ENCODE results near the gene SLC39A9. TPM values are rescaled to one million over a fixed set of nuclear protein-coding genes. Genes with fewer than 3 reads are reported as not detected.

SLC39A9 gene
- total and polyA plus RNA-seq, 2 donors (not counting 1 experiment from before 2014, with no cell fraction given) = 18.4 to 59.1 TPM

DNA sequence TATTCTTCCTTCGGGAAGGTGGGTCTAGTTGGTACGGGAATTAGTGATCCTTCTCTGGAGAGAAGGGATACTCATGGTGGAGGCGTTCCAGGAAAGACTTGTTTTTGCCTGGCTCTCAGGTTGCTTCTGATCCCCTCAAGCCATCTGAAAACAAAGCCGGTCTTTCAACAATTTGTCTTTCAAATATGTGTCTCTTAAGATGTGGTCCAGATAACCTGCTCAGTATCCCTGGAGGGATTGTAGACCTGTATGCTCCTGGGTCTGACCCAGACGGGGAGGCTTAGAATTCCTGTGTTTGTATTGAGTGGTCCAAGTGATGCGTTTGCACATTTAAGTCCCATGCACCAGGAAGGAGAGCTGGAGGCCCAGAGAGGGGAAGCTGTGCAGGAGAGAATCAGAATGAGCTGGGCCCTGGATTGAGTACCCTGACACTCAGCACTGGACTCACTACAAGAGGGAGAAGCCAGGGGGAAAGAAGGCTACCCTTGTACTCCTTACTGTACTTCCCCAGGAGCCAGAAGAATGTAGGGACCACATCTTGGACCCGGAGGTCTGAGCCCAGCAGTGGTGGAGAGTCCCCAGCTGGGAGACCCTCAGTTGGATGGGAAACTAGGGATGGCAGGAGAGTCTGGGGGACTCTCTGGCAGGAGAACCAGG, 40.8 kb upstream of the SLC39A9 start:
- H3K27me3 Mint-ChIP-seq = no peaks in the 10 kb centered on the region
- no peaks in the 10 kb centered on the region for H3K9me3 Mint-ChIP-seq (ENCODE audit: insufficient read depth)
- Histone ChIP-seq H3K4me1 (ENCODE audit: control insufficient read depth in 2 of 2, insufficient read depth in 2 of 2, low read length in 2 of 2) (peaks cover 27 to 40% of the 10 kb centered on the region in 2 donors), H3K36me3 (replicated peaks in 1 of 2; ENCODE audit: control extremely low read depth in 1 of 2, control insufficient read depth in 1 of 2, extremely low read depth in 1 of 2, insufficient read depth in 2 of 2, low read length in 1 of 2) (no peaks in the 10 kb centered on the region), H3K27ac (ENCODE audit: low read length in 2 of 2) (no peak overlapping the region), H3K4me3 (ENCODE audit: control extremely low read depth in 1 of 5, extremely low read depth in 1 of 5, insufficient read depth in 1 of 5, low read depth in 2 of 5, low read length in 4 of 5) (no peak overlapping the region), H4K20me1 (ENCODE audit: control insufficient read depth, insufficient read depth, low read length, poor library complexity, severe bottlenecking) (no peaks in the 10 kb centered on the region), H3K4me2 (replicated peaks; ENCODE audit: low read depth, low read length, poor library complexity, severe bottlenecking) (no peak overlapping the region), H2AFZ (ENCODE audit: insufficient read depth, low read depth, low read length, poor library complexity, severe bottlenecking) (no peak overlapping the region), H3K9ac (ENCODE audit: low read length) (no peak overlapping the region), H3K9me3 (ENCODE audit: control extremely low read depth in 1 of 3, control insufficient read depth in 2 of 3, insufficient read depth in 1 of 3, low read length in 2 of 3) (no peaks in the 10 kb centered on the region), H3K27me3 (replicated peaks in 1 of 4; ENCODE audit: control extremely low read depth in 1 of 4, control insufficient read depth in 3 of 4, insufficient read depth in 4 of 4, low read length in 3 of 4) (no peaks in the 10 kb centered on the region), H3K79me2 (ENCODE audit: control insufficient read depth, insufficient read depth, low read length) (no peaks in the 10 kb centered on the region)
- WGBS (ENCODE audit: insufficient coverage) = 92% methylated on average over 7 of the region's 7 CpGs
- DNase-seq (no peak), ATAC-seq (ENCODE audit: low read depth) (no peak)
- no peak for TF ChIP-seq EZH2 (IDR thresholded peaks at IDR 0.05; ENCODE audit: borderline replicate concordance, insufficient read depth, low read depth, low read length, poor library complexity, severe bottlenecking)
- TF ChIP-seq, protein P1, sequence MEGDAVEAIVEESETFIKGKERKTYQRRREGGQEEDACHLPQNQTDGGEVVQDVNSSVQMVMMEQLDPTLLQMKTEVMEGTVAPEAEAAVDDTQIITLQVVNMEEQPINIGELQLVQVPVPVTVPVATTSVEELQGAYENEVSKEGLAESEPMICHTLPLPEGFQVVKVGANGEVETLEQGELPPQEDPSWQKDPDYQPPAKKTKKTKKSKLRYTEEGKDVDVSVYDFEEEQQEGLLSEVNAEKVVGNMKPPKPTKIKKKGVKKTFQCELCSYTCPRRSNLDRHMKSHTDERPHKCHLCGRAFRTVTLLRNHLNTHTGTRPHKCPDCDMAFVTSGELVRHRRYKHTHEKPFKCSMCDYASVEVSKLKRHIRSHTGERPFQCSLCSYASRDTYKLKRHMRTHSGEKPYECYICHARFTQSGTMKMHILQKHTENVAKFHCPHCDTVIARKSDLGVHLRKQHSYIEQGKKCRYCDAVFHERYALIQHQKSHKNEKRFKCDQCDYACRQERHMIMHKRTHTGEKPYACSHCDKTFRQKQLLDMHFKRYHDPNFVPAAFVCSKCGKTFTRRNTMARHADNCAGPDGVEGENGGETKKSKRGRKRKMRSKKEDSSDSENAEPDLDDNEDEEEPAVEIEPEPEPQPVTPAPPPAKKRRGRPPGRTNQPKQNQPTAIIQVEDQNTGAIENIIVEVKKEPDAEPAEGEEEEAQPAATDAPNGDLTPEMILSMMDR (IDR thresholded peaks at IDR 0.05) = no peak
- H3K27ac Mint-ChIP-seq = no peak overlapping the region
- peaks cover 50% of the 10 kb centered on the region for H3K4me1 Mint-ChIP-seq
- ChIA-PET POLR2A (interaction anchor here (0.6 kb wide), 1 partner anchor 10 kb away, joined by 7 read pairs; no protein-coding TSS in a partner anchor), CTCF (interaction anchor here (0.6 kb wide), 1 partner anchor 76 kb away, joined by 3 read pairs; no protein-coding TSS in a partner anchor)
- intact Hi-C loops (cut with micrococcal nuclease) = no loop called here
- H3K4me3 Mint-ChIP-seq = no peak overlapping the region

DNA sequence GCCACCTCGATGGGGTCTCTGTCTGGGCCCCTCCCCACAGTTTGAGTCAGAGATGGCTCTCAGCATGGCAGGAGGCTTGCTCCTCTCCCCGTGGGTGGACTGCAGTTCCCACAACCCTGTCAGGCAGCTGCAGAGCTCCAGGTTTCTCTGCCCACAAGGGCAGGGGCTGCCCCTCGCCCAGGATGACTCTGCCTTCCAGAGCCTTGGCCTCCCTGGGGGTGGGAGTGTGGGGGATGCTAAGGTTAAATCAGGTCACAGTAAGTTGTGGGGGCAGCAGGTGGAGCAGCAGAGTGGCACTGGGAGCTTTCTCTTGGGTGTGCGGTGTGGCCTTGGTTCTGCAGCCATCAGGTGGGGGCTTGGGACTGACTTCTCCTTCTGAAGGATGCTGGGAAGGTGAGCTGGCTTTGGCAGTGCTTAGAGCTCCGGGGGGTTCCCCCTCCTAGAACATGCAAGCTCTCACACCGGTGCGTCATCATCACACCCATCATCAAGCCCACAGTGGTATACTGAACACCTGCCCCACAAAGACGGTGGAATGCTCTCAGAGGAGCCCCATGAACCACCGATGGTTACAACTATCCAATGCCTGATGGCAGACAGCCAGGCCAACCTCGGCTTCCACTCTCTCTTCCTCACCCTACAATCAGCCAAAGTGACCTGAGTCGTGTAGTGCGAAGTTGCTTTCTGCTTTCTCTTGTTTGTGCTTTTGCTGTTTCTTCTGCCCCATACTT, 40.1 kb upstream of the SLC39A9 start:
- Histone ChIP-seq H3K9ac (ENCODE audit: low read length) (no peak overlapping the region), H2AFZ (ENCODE audit: insufficient read depth, low read depth, low read length, poor library complexity, severe bottlenecking) (no peak overlapping the region), H3K79me2 (ENCODE audit: control insufficient read depth, insufficient read depth, low read length) (no peaks in the 10 kb centered on the region), H3K27ac (ENCODE audit: low read length in 2 of 2) (no peak overlapping the region), H3K4me2 (replicated peaks; ENCODE audit: low read depth, low read length, poor library complexity, severe bottlenecking) (no peak overlapping the region), H3K9me3 (ENCODE audit: control extremely low read depth in 1 of 3, control insufficient read depth in 2 of 3, insufficient read depth in 1 of 3, low read length in 2 of 3) (no peaks in the 10 kb centered on the region), H4K20me1 (ENCODE audit: control insufficient read depth, insufficient read depth, low read length, poor library complexity, severe bottlenecking) (no peaks in the 10 kb centered on the region), H3K27me3 (replicated peaks in 1 of 4; ENCODE audit: control extremely low read depth in 1 of 4, control insufficient read depth in 3 of 4, insufficient read depth in 4 of 4, low read length in 3 of 4) (peaks cover 0 to 3% (median 0%) of the 10 kb centered on the region in 4 experiments), H3K4me3 (ENCODE audit: control extremely low read depth in 1 of 5, extremely low read depth in 1 of 5, insufficient read depth in 1 of 5, low read depth in 2 of 5, low read length in 4 of 5) (no peak overlapping the region), H3K4me1 (ENCODE audit: control insufficient read depth in 2 of 2, insufficient read depth in 2 of 2, low read length in 2 of 2) (peaks cover 27 to 38% of the 10 kb centered on the region in 2 donors), H3K36me3 (replicated peaks in 1 of 2; ENCODE audit: control extremely low read depth in 1 of 2, control insufficient read depth in 1 of 2, extremely low read depth in 1 of 2, insufficient read depth in 2 of 2, low read length in 1 of 2) (no peaks in the 10 kb centered on the region)
- intact Hi-C loops (cut with micrococcal nuclease) = no loop called here
- peak; percentile 29 for DNase-seq
- 59% methylated on average over 12 of the region's 12 CpGs for WGBS (ENCODE audit: insufficient coverage)
- TF ChIP-seq EZH2 (IDR thresholded peaks at IDR 0.05; ENCODE audit: borderline replicate concordance, insufficient read depth, low read depth, low read length, poor library complexity, severe bottlenecking) = no peak
- TF ChIP-seq, protein P1 (IDR thresholded peaks at IDR 0.05) = no peak
- POLR2A ChIA-PET = interaction anchor here (0.6 kb wide), 1 partner anchor 9 kb away, joined by 7 read pairs; no protein-coding TSS in a partner anchor
- Mint-ChIP-seq H3K4me3 (no peak overlapping the region), H3K27ac (no peak overlapping the region), H3K27me3 (no peaks in the 10 kb centered on the region), H3K9me3 (ENCODE audit: insufficient read depth) (no peaks in the 10 kb centered on the region), H3K4me1 (peaks cover 47% of the 10 kb centered on the region)
- peak; percentile 19 for ATAC-seq (ENCODE audit: low read depth)
- CTCF ChIA-PET = no interaction called here

Data from B cell (primary cell).